NCI-H1092 (cell line): ENCODE results near the gene VPS13C.

Source experiments
- DNase-seq: peaks from one replicate; lab custom pipeline; 2025; lab: John Stamatoyannopoulos, UW

VPS13C gene

GRCh38 chr15:61938249-61938648, 122.0 kb downstream of the VPS13C start:
- no peak for DNase-seq

- no peak for DNase-seq
These were observed 123.6 kb downstream of the VPS13C start for GRCh38 chr15:61936528-61937195.

GRCh38 chr15:61935493-61935892, 124.8 kb downstream of the VPS13C start:
- no peak for DNase-seq

GRCh38 chr15:61929452-61929851, 130.8 kb downstream of the VPS13C start:
- no peak for DNase-seq

- no peak for DNase-seq
These were observed 137.1 kb downstream of the VPS13C start for GRCh38 chr15:61923173-61923572.

GRCh38 chr15:61921093-61921492, 139.2 kb downstream of the VPS13C start:
- no peak for DNase-seq

- no peak for DNase-seq
These were observed 142.8 kb downstream of the VPS13C start for GRCh38 chr15:61917457-61917856.

GRCh38 chr15:61916104-61916503, 144.1 kb downstream of the VPS13C start:
- DNase-seq, result no peak

GRCh38 chr15:61915640-61916039, 144.6 kb downstream of the VPS13C start:
- no peak for DNase-seq

GRCh38 chr15:61910839-61911369, 149.3 kb downstream of the VPS13C start:
- no peak for DNase-seq

- DNase-seq, result no peak
These were observed 152.0 kb downstream of the VPS13C start for GRCh38 chr15:61908241-61908640.

- no peak for DNase-seq
These were observed 152.5 kb downstream of the VPS13C start for GRCh38 chr15:61907753-61908086.

GRCh38 chr15:61906961-61907752, 153.1 kb downstream of the VPS13C start:
- DNase-seq, result no peak

- no peak for DNase-seq
These were observed 167.1 kb downstream of the VPS13C start for GRCh38 chr15:61893146-61893545.

- no peak for DNase-seq
These were observed 168.1 kb downstream of the VPS13C start for GRCh38 chr15:61892140-61892539.

GRCh38 chr15:61890106-61890505, 170.1 kb downstream of the VPS13C start:
- no peak for DNase-seq

- DNase-seq, result no peak
These were observed 170.5 kb downstream of the VPS13C start for GRCh38 chr15:61889706-61890105.

GRCh38 chr15:61888074-61888780, 172.0 kb downstream of the VPS13C start:
- DNase-seq, result no peak

- peak; percentile 28 for DNase-seq
These were observed 180.2 kb downstream of the VPS13C start for GRCh38 chr15:61880084-61880483.

- DNase-seq, result no peak
These were observed 181.0 kb downstream of the VPS13C start for GRCh38 chr15:61879219-61879618.

GRCh38 chr15:61871926-61872522, 188.2 kb downstream of the VPS13C start:
- no peak for DNase-seq

- no peak for DNase-seq
These were observed 190.6 kb downstream of the VPS13C start for GRCh38 chr15:61869656-61870055.
